IMR-90 (cell line): ENCODE measurements around the gene LZTS3. TPM values are rescaled to one million over a fixed set of nuclear protein-coding genes. Genes with fewer than 3 reads are reported as not detected.
"Not testable (repeated sequence)": the region's sequence is repeated elsewhere in the genome, so short reads cannot be mapped to it uniquely, and the experiment has no call there.

Source experiments
- ATAC-seq: fragments of 200-7000 bp; cut with Tn5 transposase; 2 replicates; pipeline ENCODE4 v1.9.1; 2020; ENCODE audit warnings: low read depth, mild to moderate bottlenecking, moderate library complexity
- BruUV-seq: library from RNA; stranded (reverse); fragments of 400-500 nt; replicated peaks from 2 replicates; lab custom pipeline; 2021; lab: Mats Ljungman, UMichigan
- CTCF ChIA-PET: fragments of 300-600 bp; formaldehyde crosslinking; extraction: SDS; loops from one replicate; lab custom pipeline; 2021; ENCODE audit warnings: antibody characterized with exemption; lab: Yijun Ruan, JAX
- POLR2A ChIA-PET: fragments of 300-600 bp; sonication (Branson Sonifier 250); formaldehyde crosslinking; loops from one replicate; lab custom pipeline; 2022; ENCODE audit warnings: antibody characterized with exemption; ENCODE audit not compliant: unreplicated experiment; lab: Charles Lee
- DNase-seq: peaks from one replicate; pipeline ENCODE4 v3.0.0; 2013
- H2AFZ ChIP-seq: replicated peaks from 2 replicates; pipeline ENCODE3; 2013; ENCODE audit warnings: low read length, mild to moderate bottlenecking; ENCODE audit not compliant: poor library complexity
- H2AK5ac ChIP-seq: 2 replicates; pipeline ENCODE4 v1.6.1; 2013; ENCODE audit warnings: low read depth, low read length, inconsistent platforms
- H2AK9ac ChIP-seq: replicated peaks from 2 replicates; pipeline ENCODE3; 2013; ENCODE audit warnings: mild to moderate bottlenecking, low read depth, low read length, moderate library complexity; ENCODE audit not compliant: poor library complexity
- H2BK120ac ChIP-seq: 2 replicates; pipeline ENCODE4 v1.6.1; 2013; ENCODE audit warnings: low read depth, low read length, inconsistent platforms
- H2BK15ac ChIP-seq: 3 replicates; pipeline ENCODE4 v1.6.1; 2013; ENCODE audit warnings: low read depth, low read length, inconsistent platforms
- H2BK20ac ChIP-seq: 2 replicates; pipeline ENCODE4 v1.6.1; 2013; ENCODE audit warnings: low read depth, mild to moderate bottlenecking, inconsistent platforms, low read length, moderate library complexity
- H2BK5ac ChIP-seq: 2 replicates; pipeline ENCODE4 v1.6.1; 2013; ENCODE audit warnings: mild to moderate bottlenecking, low read depth, low read length, inconsistent platforms; ENCODE audit not compliant: poor library complexity, severe bottlenecking
- H3K14ac ChIP-seq: replicated peaks from 2 replicates; pipeline ENCODE4 v1.6.1; 2013; ENCODE audit warnings: low read depth, low read length, inconsistent platforms
- H3K18ac ChIP-seq: 2 replicates; pipeline ENCODE4 v1.6.1; 2013; ENCODE audit warnings: low read depth, low read length, control low read depth
- H3K23ac ChIP-seq: 2 replicates; pipeline ENCODE4 v1.6.1; 2013; ENCODE audit warnings: low read depth, low read length, inconsistent platforms
- H3K27ac ChIP-seq: 2 replicates; pipeline ENCODE4 v1.5.1; 2013; ENCODE audit warnings: mild to moderate bottlenecking, control low read depth, low read length; ENCODE audit not compliant: insufficient read depth
- H3K27me3 ChIP-seq: 2 replicates; pipeline ENCODE4 v1.6.1; 2013; ENCODE audit warnings: low read length; ENCODE audit not compliant: control insufficient read depth, insufficient read depth
- H3K36me3 ChIP-seq: 2 replicates; pipeline ENCODE4 v1.6.1; 2013; ENCODE audit warnings: low read length, mixed read lengths; ENCODE audit not compliant: control insufficient read depth, insufficient read depth
- H3K4ac ChIP-seq: 2 replicates; pipeline ENCODE4 v1.6.1; 2013; ENCODE audit warnings: low read depth, low read length, inconsistent platforms
- H3K4me1 ChIP-seq: 2 replicates; pipeline ENCODE4 v1.6.1; 2013; ENCODE audit warnings: low read length, mixed read lengths; ENCODE audit not compliant: control insufficient read depth, insufficient read depth
- H3K4me2 ChIP-seq: 2 replicates; pipeline ENCODE4 v1.6.1; 2013; ENCODE audit warnings: low read depth, mild to moderate bottlenecking, control low read depth, low read length, moderate library complexity
- H3K4me3 ChIP-seq: 2 replicates; pipeline ENCODE4 v1.5.1; 2013; ENCODE audit warnings: low read depth, mild to moderate bottlenecking, control low read depth, low read length, moderate library complexity; ENCODE audit not compliant: insufficient read depth
- H3K56ac ChIP-seq: 2 replicates; pipeline ENCODE4 v1.6.1; 2013; ENCODE audit warnings: low read length, inconsistent platforms; ENCODE audit not compliant: insufficient read depth; ENCODE audit errors: extremely low read depth
- H3K79me1 ChIP-seq, 2 experiments: 2 replicates each; pipeline ENCODE4 v1.6.1; 2013; ENCODE audit warnings: low read length in 2 of 2, inconsistent platforms in 1 of 2, low read depth in 1 of 2
- H3K9ac ChIP-seq: 2 replicates; pipeline ENCODE4 v1.6.1; 2013; ENCODE audit warnings: low read depth, low read length, control low read depth
- H3K9me1 ChIP-seq: 2 replicates; pipeline ENCODE4 v1.6.1; 2013; ENCODE audit warnings: low read length, inconsistent platforms; ENCODE audit not compliant: insufficient read depth
- H3K9me3 ChIP-seq: 2 replicates; pipeline ENCODE4 v1.6.1; 2013; ENCODE audit warnings: low read length; ENCODE audit not compliant: control insufficient read depth, insufficient read depth
- H4K20me1 ChIP-seq: 2 replicates; pipeline ENCODE4 v1.6.1; 2013; ENCODE audit warnings: low read length, inconsistent platforms; ENCODE audit not compliant: insufficient read depth
- H4K5ac ChIP-seq: 2 replicates; pipeline ENCODE4 v1.6.1; 2013; ENCODE audit warnings: mild to moderate bottlenecking, low read depth, low read length, control low read depth
- H4K8ac ChIP-seq, 2 experiments: 2 replicates each; pipeline ENCODE4 v1.6.1; 2013; ENCODE audit warnings: low read depth in 2 of 2, low read length in 2 of 2, control low read depth in 1 of 2, inconsistent platforms in 1 of 2
- H4K91ac ChIP-seq: 2 replicates; pipeline ENCODE4 v1.6.1; 2013; ENCODE audit warnings: low read depth, low read length, inconsistent platforms; ENCODE audit not compliant: insufficient read depth
- WGBS, 2 experiments: methylation state at CpG; one replicate each; pipeline versions ENCODE4 v1.1.5 to v1.1.7; 2013; ENCODE audit warnings: missing lambda C conversion rate in 2 of 2; ENCODE audit not compliant: insufficient read length in 1 of 2; ENCODE audit errors: extremely low coverage in 2 of 2; 5-methylcytosine and 5-hydroxymethylcytosine counted together
- dilution Hi-C: fragments of 300-500 bp; cut with HindIII; formaldehyde crosslinking; loops from one replicate; pipeline ENCODE4 v1.14.3; 2018; ENCODE audit warnings: low sequenced_read_pairs; ENCODE audit not compliant: unreplicated experiment
- in situ Hi-C: fragments of 300-500 bp; cut with MboI; formaldehyde crosslinking; loops from 3 replicates; pipeline ENCODE4 v1.14.3; 2019; ENCODE audit warnings: low sequenced_read_pairs, inconsistent platforms, mixed read lengths
- intact Hi-C: fragments of 100-400 bp; cut with micrococcal nuclease; formaldehyde crosslinking; loops from 2 replicates; pipeline ENCODE4 v1.10.0; 2022
- polyA plus RNA-seq, 3 experiments: library from polyadenylated mRNA; depleted of rRNA; stranded (reverse); fragments of >200 nt; gene quantifications; 2 replicates each; pipeline ENCODE4 v1.2.3, GENCODE V29; 2012; ENCODE audit warnings: low replicate concordance in 1 of 3
- total RNA-seq: library from RNA; depleted of rRNA; stranded (reverse); fragments of >200 nt; gene quantifications from 2 replicates; pipeline ENCODE4 v1.2.3, GENCODE V29; 2012

Gene LZTS3
- total and polyA plus RNA-seq, 2 of the 4 experiments (the other 2 are of a cell fraction): 1.4 to 3.2 TPM

DNA sequence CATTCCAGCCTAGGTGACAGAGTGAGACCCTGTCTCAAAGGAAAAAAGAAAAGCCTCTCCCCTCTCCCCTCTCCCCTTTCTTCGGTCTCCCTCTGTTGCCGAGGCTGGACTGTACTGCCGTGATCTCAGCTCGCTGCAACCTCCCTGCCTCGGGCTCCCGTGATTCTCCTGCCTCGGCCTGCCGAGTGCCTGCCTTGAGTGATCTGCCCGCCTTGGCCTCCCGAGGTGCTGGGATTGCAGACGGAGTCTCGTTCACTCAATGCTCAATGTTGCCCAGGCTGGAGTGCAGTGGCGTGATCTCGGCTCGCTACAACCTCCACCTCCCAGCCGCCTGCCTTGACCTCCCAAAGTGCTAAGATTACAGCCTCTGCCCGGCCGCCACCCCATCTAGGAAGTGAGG is 49.2 kb downstream of the LZTS3 start:
- H3K9me3 ChIP-seq, H2AFZ ChIP-seq, H3K4me2 ChIP-seq, POLR2A ChIA-PET, BruUV-seq, H2BK20ac ChIP-seq, H3K18ac ChIP-seq, H3K27me3 ChIP-seq, H2BK120ac ChIP-seq, H2BK15ac ChIP-seq, ATAC-seq, H2AK5ac ChIP-seq, H3K9me1 ChIP-seq, H3K14ac ChIP-seq, dilution Hi-C loops, in situ Hi-C loops, H3K27ac ChIP-seq, H3K56ac ChIP-seq, DNase-seq, intact Hi-C loops, H4K5ac ChIP-seq, H4K91ac ChIP-seq, H2AK9ac ChIP-seq, H2BK5ac ChIP-seq, H3K4me1 ChIP-seq, CTCF ChIA-PET, H3K23ac ChIP-seq, H3K4me3 ChIP-seq, H4K8ac ChIP-seq, H3K4ac ChIP-seq, H4K20me1 ChIP-seq, H3K9ac ChIP-seq: not testable (repeated sequence)
- WGBS, 2 experiments: no CpG with 5 or more reads among the region's 18 CpGs
- Histone ChIP-seq H3K79me1 (peaks cover 26 to 30% of the 10 kb centered on the region in 2 experiments), H3K36me3 (peaks cover 20% of the 10 kb centered on the region)
